Endothelial cell of umbilical vein (primary cell): ENCODE measurements around the gene NR1D2. TPM values are rescaled to one million over a fixed set of nuclear protein-coding genes. Genes with fewer than 3 reads are reported as not detected.
A peak's percentile ranks its signal among the peaks of the same experiment; 100 is the strongest.

Experiments used
- BruUV-seq: library from RNA; stranded (reverse); fragments of 400-500 nt; replicated peaks from 2 replicates; lab custom pipeline; 2021; lab: Mats Ljungman, UMichigan
- CTCF ChIA-PET: fragments of 300-600, 350-600 bp; sonication (Branson Sonifier 250); formaldehyde crosslinking; loops from one replicate; lab custom pipeline; 2021; ENCODE audit warnings: antibody characterized with exemption, inconsistent platforms; lab: Charles Lee
- POLR2A ChIA-PET: fragments of 300-600, 350-600 bp; sonication (Branson Sonifier 250); formaldehyde crosslinking; loops from one replicate; lab custom pipeline; 2021; ENCODE audit warnings: antibody characterized with exemption, inconsistent platforms; lab: Charles Lee
- DNase-seq: peaks from one replicate; pipeline ENCODE4 v3.0.0-alpha.2; 2011; ENCODE audit warnings: low read depth, low spot score
- FAIRE-seq: peaks from 2 replicates; lab custom pipeline; 2011; peaks lifted over from hg19 to GRCh38; lab: Jason Lieb, UNC
- H2AFZ ChIP-seq: 2 replicates; pipeline ENCODE4 v1.6.0; 2012; ENCODE audit warnings: low read depth, low read length, control low read depth, inconsistent platforms
- H3K27ac ChIP-seq: 2 replicates; pipeline ENCODE4 v1.5.1; 2011; ENCODE audit warnings: low read depth, mild to moderate bottlenecking, control low read depth, low read length, moderate library complexity; ENCODE audit not compliant: insufficient read depth
- H3K27me3 ChIP-seq, 2 experiments: 2 replicates each; pipeline versions ENCODE4 v1.6.0 to v1.6.1; 2011; ENCODE audit warnings: low read length in 2 of 2, mixed read lengths in 1 of 2; ENCODE audit not compliant: control insufficient read depth in 2 of 2, insufficient read depth in 2 of 2
- H3K36me3 ChIP-seq, 2 experiments: 2 replicates in 1 of 2; 3 replicates in 1 of 2; pipeline ENCODE4 v1.5.1; 2011; ENCODE audit warnings: low read length in 2 of 2, mild to moderate bottlenecking in 1 of 2, moderate library complexity in 1 of 2; ENCODE audit not compliant: control insufficient read depth in 2 of 2, insufficient read depth in 2 of 2; ENCODE audit errors: extremely low read depth in 1 of 2
- H3K4me1 ChIP-seq: 3 replicates; pipeline ENCODE4 v1.5.1; 2011; ENCODE audit warnings: mild to moderate bottlenecking, low read length; ENCODE audit not compliant: control insufficient read depth, insufficient read depth; ENCODE audit errors: extremely low read depth
- H3K4me2 ChIP-seq: 2 replicates; pipeline ENCODE4 v1.6.1; 2011; ENCODE audit warnings: low read length, control low read depth, mixed read lengths; ENCODE audit not compliant: insufficient read depth
- H3K4me3 ChIP-seq, 3 experiments: fragments of 200-600 bp in 1 of 3; sonication (generic), shearing (Covaris generic) in 1 of 3; replicated peaks in 1 of 3; 2 replicates each; pipeline ENCODE4 v1.5.1; 2011 to 2016; ENCODE audit warnings: control low read depth in 3 of 3, low read length in 3 of 3, mild to moderate bottlenecking in 2 of 3, inconsistent platforms in 1 of 3, low read depth in 1 of 3, moderate library complexity in 1 of 3; ENCODE audit not compliant: insufficient read depth in 1 of 3
- H3K79me2 ChIP-seq: 2 replicates; pipeline ENCODE4 v1.6.0; 2012; ENCODE audit warnings: low read length, inconsistent platforms; ENCODE audit not compliant: control insufficient read depth, insufficient read depth
- H3K9ac ChIP-seq: replicated peaks from 2 replicates; pipeline ENCODE3; 2011; ENCODE audit warnings: low read length, control low read depth; ENCODE audit not compliant: insufficient read depth; ENCODE audit errors: extremely low read depth
- H3K9me1 ChIP-seq: replicated peaks from 3 replicates; pipeline ENCODE4 v1.6.0; 2011; ENCODE audit warnings: mild to moderate bottlenecking, low read length; ENCODE audit not compliant: control insufficient read depth, insufficient read depth; ENCODE audit errors: extremely low read depth
- H3K9me3 ChIP-seq: replicated peaks from 2 replicates; pipeline ENCODE4 v1.5.1; 2012; ENCODE audit warnings: low read length, inconsistent platforms; ENCODE audit not compliant: control insufficient read depth, insufficient read depth
- H4K20me1 ChIP-seq: replicated peaks from 2 replicates; pipeline ENCODE3; 2011; ENCODE audit warnings: mild to moderate bottlenecking, low read length; ENCODE audit not compliant: control insufficient read depth, insufficient read depth; ENCODE audit errors: extremely low read depth
- CTCF ChIP-seq, 2 donors: IDR thresholded peaks; 1 replicate in 1 of 2; 2 replicates in 1 of 2; pipeline ENCODE4 v1.5.1; 2011; ENCODE audit warnings: low read length in 2 of 2, mild to moderate bottlenecking in 2 of 2, moderate library complexity in 2 of 2, control low read depth in 1 of 2, inconsistent platforms in 1 of 2, low read depth in 1 of 2; ENCODE audit not compliant: insufficient read depth in 1 of 2; ENCODE audit errors: extremely low read depth in 1 of 2
- EZH2 ChIP-seq: IDR thresholded peaks from 2 replicates; pipeline ENCODE4 v1.6.1; 2012; ENCODE audit warnings: borderline replicate concordance, low read depth, mild to moderate bottlenecking, moderate library complexity, low read length, inconsistent platforms; ENCODE audit not compliant: severe bottlenecking
- FOS ChIP-seq: IDR thresholded peaks from 2 replicates; pipeline ENCODE4 v1.6.1; 2011; ENCODE audit warnings: mild to moderate bottlenecking, low read length, moderate library complexity, borderline replicate concordance; ENCODE audit not compliant: insufficient read depth
- GATA2 ChIP-seq: IDR thresholded peaks from 2 replicates; pipeline ENCODE4 v1.7.0; 2011; ENCODE audit warnings: low read depth, mild to moderate bottlenecking, moderate library complexity, mixed read lengths, low read length; ENCODE audit not compliant: insufficient read length, insufficient read depth
- JUN ChIP-seq: IDR thresholded peaks from 2 replicates; pipeline ENCODE4 v1.6.1; 2011; ENCODE audit warnings: borderline replicate concordance, low read depth; ENCODE audit not compliant: insufficient read length, insufficient read depth
- MAX ChIP-seq: IDR thresholded peaks from 2 replicates; pipeline ENCODE4 v1.6.1; 2011; ENCODE audit not compliant: insufficient read depth, insufficient read length
- MYC ChIP-seq: IDR thresholded peaks from one replicate; pipeline ENCODE4 v1.6.1; 2011; ENCODE audit warnings: mild to moderate bottlenecking, low read depth, low read length
- POLR2A ChIP-seq: IDR thresholded peaks from 2 replicates; pipeline ENCODE4 v1.6.1; 2012; ENCODE audit warnings: low read depth, mild to moderate bottlenecking, control low read depth, low read length
- POLR2AphosphoS5 ChIP-seq: IDR thresholded peaks from 2 replicates; pipeline ENCODE4 v1.6.1; 2012; ENCODE audit warnings: low read depth, mild to moderate bottlenecking, control low read depth, low read length, moderate library complexity; ENCODE audit not compliant: insufficient read depth
- dilution Hi-C: fragments of 300-500 bp; cut with MboI; formaldehyde crosslinking; loops from one replicate; pipeline ENCODE4 v1.15.0; 2019; ENCODE audit warnings: low sequenced_read_pairs; ENCODE audit not compliant: extremely low pct_ligation_motif_present
- intact Hi-C: fragments of 100-400 bp; cut with micrococcal nuclease; formaldehyde crosslinking; loops from one replicate; pipeline ENCODE4 v1.10.0; 2022
- polyA plus RNA-seq, 4 experiments: library from polyadenylated mRNA; depleted of rRNA in 3 of 4; stranded (reverse) in 3 of 4; unstranded in 1 of 4; fragments of >200 nt; gene quantifications; 2 replicates each; pipeline versions ENCODE4 v1.2.1 to v1.2.3, GENCODE V29; 2011 to 2012; ENCODE audit warnings: missing spikeins in 1 of 4
- total RNA-seq: library from RNA; stranded (reverse); gene quantifications from 2 replicates; pipeline ENCODE4 v1.2.3, GENCODE V29; 2021

Gene NR1D2
- total and polyA plus RNA-seq, 2 donors (not counting 3 experiments of a cell fraction or from before 2014, with no cell fraction given): 4.3 to 14.6 TPM

- CTCF ChIA-PET: interaction anchor here (0.9 to 1.1 kb wide), 2 partner anchors 9 to 48 kb away, joined by 3 read pairs; no protein-coding TSS in a partner anchor
- Histone ChIP-seq H3K4me3 (no peak overlapping the region), H3K36me3 (no peaks in the 10 kb centered on the region), H3K9me3 (no peaks in the 10 kb centered on the region), H3K9me1 (no peaks in the 10 kb centered on the region), H2AFZ (no peak overlapping the region), H4K20me1 (no peaks in the 10 kb centered on the region), H3K27me3 (no peaks in the 10 kb centered on the region), H3K27ac (no peak overlapping the region), H3K4me2 (no peak overlapping the region), H3K4me1 (no peaks in the 10 kb centered on the region), H3K9ac (no peak overlapping the region), H3K79me2 (no peaks in the 10 kb centered on the region)
- dilution Hi-C loops: no loop called here
- no TSS peak for BruUV-seq
- TF ChIP-seq POLR2AphosphoS5 (no peak), EZH2 (no peak), FOS (no peak), POLR2A (no peak), JUN (no peak), MYC (no peak), GATA2 (no peak), CTCF (IDR thresholded peaks at IDR 0.05; ENCODE audit: extremely low read depth in 1 of 2, insufficient read depth in 1 of 2, low read depth in 1 of 2, low read length in 2 of 2) (no peak), MAX (no peak)
- POLR2A ChIA-PET: interaction anchor here (1.4 kb wide), 1 partner anchor 20 kb away, joined by 7 read pairs; the partner anchor contains the start of genes NKIRAS1 and RPL15
- peak; percentile 67 for FAIRE-seq
- intact Hi-C loops: no loop called here
- peak; percentile 66 for DNase-seq
Observed at GRCh38 chr3:23937296-23937695, 7.8 kb upstream of the NR1D2 start.
